Measurements from ENCODE around the gene CR1L. TPM values are rescaled to one million over a fixed set of nuclear protein-coding genes. Genes with fewer than 3 reads are reported as not detected.
"Not testable (repeated sequence)": the region's sequence is repeated elsewhere in the genome, so short reads cannot be mapped to it uniquely, and the experiment has no call there.

CR1L gene
- total RNA-seq, 2 donors from 2014 or later, result not detected

DNA sequence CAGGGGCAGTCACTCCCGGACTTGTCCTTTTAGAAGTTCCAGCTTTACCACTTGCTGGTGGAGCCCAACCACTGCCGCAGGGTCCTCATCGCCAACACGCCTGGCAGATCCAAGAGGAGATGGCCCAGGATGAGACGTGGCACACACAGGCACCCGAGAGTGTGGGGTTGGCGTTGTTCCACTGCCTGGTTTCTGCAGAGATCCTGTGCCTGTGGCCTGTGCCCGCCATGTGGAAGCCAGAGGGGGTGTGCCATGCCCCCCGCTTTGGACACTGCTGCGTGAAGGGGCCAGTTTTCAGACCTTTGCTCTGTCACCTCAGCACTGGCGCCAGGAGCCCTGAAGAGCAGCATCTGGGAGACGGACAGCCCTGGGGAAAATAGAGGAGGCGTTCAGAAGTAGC, 117.7 kb downstream of the CR1L start:
- H3K27me3 ChIP-seq, result no peaks in the 10 kb centered on the region
- peaks cover 15% of the 10 kb centered on the region for H3K36me3 ChIP-seq
- H3K4me3 ChIP-seq, result no peak overlapping the region
- no peaks in the 10 kb centered on the region for H3K4me1 ChIP-seq
- TF ChIP-seq, protein P1, sequence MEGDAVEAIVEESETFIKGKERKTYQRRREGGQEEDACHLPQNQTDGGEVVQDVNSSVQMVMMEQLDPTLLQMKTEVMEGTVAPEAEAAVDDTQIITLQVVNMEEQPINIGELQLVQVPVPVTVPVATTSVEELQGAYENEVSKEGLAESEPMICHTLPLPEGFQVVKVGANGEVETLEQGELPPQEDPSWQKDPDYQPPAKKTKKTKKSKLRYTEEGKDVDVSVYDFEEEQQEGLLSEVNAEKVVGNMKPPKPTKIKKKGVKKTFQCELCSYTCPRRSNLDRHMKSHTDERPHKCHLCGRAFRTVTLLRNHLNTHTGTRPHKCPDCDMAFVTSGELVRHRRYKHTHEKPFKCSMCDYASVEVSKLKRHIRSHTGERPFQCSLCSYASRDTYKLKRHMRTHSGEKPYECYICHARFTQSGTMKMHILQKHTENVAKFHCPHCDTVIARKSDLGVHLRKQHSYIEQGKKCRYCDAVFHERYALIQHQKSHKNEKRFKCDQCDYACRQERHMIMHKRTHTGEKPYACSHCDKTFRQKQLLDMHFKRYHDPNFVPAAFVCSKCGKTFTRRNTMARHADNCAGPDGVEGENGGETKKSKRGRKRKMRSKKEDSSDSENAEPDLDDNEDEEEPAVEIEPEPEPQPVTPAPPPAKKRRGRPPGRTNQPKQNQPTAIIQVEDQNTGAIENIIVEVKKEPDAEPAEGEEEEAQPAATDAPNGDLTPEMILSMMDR (IDR thresholded peaks at IDR 0.05), result no peak
- H3K9me3 ChIP-seq, result no peaks in the 10 kb centered on the region
- H3K27ac ChIP-seq, result no peak overlapping the region
- intact Hi-C loops (cut with DNase I), result no loop called here
- no peak overlapping the region for H3K9ac ChIP-seq (ENCODE audit: low read depth in 2 of 2, low read length in 2 of 2)
- no peak for DNase-seq

GRCh38 chr1:207763091-207763490, 118.2 kb downstream of the CR1L start:
- intact Hi-C loops (cut with DNase I), result no loop called here
- H3K9me3 ChIP-seq, result no peaks in the 10 kb centered on the region
- no peak overlapping the region for H3K4me3 ChIP-seq
- no peaks in the 10 kb centered on the region for H3K27me3 ChIP-seq
- no peak overlapping the region for H3K27ac ChIP-seq
- H3K36me3 ChIP-seq, result peaks cover 10% of the 10 kb centered on the region
- no peak for DNase-seq
- TF ChIP-seq, protein P1 (IDR thresholded peaks at IDR 0.05), result no peak
- no peak overlapping the region for H3K9ac ChIP-seq (ENCODE audit: low read depth in 2 of 2, low read length in 2 of 2)
- H3K4me1 ChIP-seq, result no peaks in the 10 kb centered on the region

DNA sequence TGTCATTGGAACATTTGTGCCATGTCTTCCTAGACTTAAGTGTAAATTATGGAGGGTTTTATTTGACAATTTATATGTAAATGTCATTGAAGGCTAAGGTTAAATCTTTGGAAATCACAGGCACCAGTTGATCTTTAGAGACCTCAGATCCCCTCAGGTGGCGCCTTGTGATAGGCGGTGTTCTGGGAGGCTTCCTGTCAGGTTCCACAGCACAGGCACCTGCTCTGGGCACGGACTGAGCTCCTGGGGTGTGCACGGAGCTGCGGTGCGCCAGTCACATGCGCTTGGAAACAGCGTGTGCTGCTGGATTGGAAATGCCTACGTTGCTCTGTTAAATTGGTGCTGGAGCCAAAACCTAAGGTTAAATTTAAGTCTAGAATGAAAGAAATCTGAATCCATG, 119.0 kb downstream of the CR1L start:
- Histone ChIP-seq H3K36me3 (peaks cover 10% of the 10 kb centered on the region), H3K27me3 (no peaks in the 10 kb centered on the region), H3K4me3 (no peak overlapping the region), H3K9ac (ENCODE audit: low read depth in 2 of 2, low read length in 2 of 2) (no peak overlapping the region), H3K27ac (no peak overlapping the region), H3K9me3 (no peaks in the 10 kb centered on the region), H3K4me1 (no peaks in the 10 kb centered on the region)
- TF ChIP-seq, protein P1 (IDR thresholded peaks at IDR 0.05), result no peak
- intact Hi-C loops (cut with DNase I), result no loop called here
- no peak for DNase-seq

DNA sequence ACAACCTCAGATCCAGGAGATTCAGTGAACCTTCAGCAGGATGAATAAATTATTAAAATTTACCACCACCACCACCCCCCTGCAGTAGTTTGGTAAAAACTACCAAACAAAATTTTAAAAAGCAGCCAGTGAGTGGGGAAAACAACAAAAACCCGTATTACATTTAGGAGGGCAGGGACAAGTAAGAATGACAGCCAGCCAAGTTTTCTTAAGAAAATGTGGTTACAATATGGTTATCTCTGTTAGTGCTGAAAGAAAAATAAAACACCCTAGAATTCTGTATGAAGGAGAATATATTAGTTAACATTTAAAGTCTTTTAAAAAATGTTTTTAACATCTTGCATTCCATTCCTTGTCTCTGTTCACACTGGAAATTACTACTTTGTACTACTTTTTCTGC, 121.6 kb downstream of the CR1L start:
- intact Hi-C loops (cut with DNase I), result no loop called here
- Histone ChIP-seq H3K27ac (no peak overlapping the region), H3K4me3 (no peak overlapping the region), H3K4me1 (no peaks in the 10 kb centered on the region), H3K36me3 (peaks cover 10% of the 10 kb centered on the region), H3K9me3 (no peaks in the 10 kb centered on the region), H3K27me3 (no peaks in the 10 kb centered on the region), H3K9ac (ENCODE audit: low read depth in 2 of 2, low read length in 2 of 2) (no peak overlapping the region)
- TF ChIP-seq, protein P1 (IDR thresholded peaks at IDR 0.05), result no peak
- no peak for DNase-seq

- H3K9me3 ChIP-seq; H3K4me1 ChIP-seq; H3K4me3 ChIP-seq; H3K36me3 ChIP-seq; DNase-seq; H3K27me3 ChIP-seq; H3K9ac ChIP-seq (ENCODE audit: low read depth in 2 of 2, low read length in 2 of 2); intact Hi-C loops (cut with DNase I); H3K27ac ChIP-seq: not testable (repeated sequence)
Measured at GRCh38 chr1:207770514-207770913, 125.6 kb downstream of the CR1L start.

Other genes starting within 250 kb of the CR1L start
- under 1 TPM; 0.05 to 0.35 TPM for gene CR2, start 190.8 kb upstream of the CR1L start, total RNA-seq
- gene CR1, start 149.0 kb upstream of the CR1L start, total RNA-seq, result 1 to 10 TPM in 1 of 2 donors, under 1 TPM in 1; 0.42 to 3.5 TPM
- gene CD46, start 106.9 kb downstream of the CR1L start, total RNA-seq, result 100 to 1,000 TPM; 148 to 282 TPM

All from colonic mucosa (tissue), 4 donors.